T-helper 22 cell (primary cell): ENCODE measurements around the gene CPTP.

Experiments
- DNase-seq: peaks from one replicate; pipeline ENCODE4 v3.0.0-alpha.2; 2020; ENCODE audit warnings: low read depth

CPTP gene

GRCh38 chr1:1351511-1352427 lies 27.2 kb downstream of the CPTP start:
- no peak for DNase-seq

DNA sequence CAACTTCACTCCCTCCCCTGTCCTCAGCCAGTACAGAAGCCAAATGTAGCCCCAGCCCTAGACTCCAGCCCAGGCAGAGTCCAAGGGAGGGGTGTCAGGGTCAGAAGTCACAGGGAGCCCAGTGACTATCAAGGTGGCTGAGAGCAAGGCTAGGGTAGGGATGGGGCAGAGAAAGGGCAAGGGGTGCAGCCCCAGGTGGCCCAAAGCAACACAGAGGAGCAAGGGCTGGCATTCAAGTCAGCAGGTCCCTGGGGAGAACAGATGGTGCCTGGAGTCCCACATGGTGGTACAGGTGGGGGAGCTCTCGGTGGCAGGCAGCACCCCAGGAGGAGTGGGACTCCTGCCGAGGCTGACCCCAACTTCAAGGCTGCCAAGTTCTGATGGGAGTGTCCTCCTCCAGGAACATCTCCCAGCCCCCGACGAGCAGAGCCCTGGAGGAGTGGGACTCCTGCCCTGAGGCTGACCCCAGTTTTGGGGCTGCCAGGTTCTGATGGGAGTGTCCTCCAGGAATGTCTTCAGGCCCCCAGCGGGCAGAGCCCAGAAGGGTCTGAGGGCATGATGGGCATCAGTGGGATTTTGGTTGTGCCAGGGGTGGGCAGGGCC lies 28.3 kb downstream of the CPTP start:
- DNase-seq, result no peak

GRCh38 chr1:1353389-1354151 lies 29.0 kb downstream of the CPTP start:
- no peak for DNase-seq

DNA sequence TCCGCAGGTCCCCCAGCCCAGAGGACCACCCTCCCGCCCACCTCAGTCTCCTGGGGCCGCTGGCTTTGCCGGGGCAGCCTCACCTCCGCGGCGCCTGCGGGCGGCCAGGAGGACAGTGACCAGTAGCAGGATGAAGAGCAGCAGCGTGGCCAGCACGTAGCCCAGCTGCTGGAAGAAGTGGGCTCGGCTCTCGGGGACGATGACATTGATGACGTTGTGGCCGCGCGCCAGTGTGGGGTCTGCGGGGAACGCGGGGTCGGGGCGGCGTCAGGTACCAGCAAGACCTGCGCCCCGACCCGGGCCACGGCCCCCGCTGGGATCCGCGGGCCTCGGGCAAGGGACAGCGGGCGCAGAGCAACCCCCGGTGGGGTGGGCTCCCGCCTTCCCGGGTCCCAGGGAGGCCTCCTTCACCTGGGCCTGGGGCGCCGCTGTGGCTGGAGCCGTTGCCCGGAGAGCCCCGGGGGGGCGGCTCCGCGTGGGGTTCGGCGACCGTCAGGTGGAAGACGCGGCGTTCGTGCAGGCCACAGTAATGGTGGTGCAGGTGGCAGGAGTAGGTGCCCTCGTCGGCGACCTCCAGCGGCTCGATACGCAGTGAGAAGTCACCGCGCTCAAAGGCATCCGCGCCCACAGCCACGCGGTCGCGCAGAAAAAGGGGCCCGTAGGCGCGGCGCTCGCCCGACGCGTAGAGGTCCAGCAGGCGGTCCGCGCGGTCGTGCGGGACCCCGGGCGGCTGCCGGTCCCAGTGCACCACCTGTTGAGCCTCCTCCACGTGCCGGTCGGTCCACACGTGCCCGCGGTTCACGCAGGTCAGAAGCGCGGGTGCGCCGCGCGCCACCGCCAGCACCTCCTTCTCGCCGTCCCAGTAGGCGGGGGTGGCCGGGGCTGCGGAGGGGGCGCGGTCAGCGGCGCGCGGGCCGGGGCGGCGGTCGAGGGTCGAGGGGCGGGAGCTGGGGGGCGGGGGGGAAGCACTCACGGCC lies 30.0 kb downstream of the CPTP start:
- DNase-seq, result no peak

GRCh38 chr1:1355416-1355815 lies 30.8 kb downstream of the CPTP start:
- DNase-seq, result no peak

GRCh38 chr1:1356166-1356795 lies 31.7 kb downstream of the CPTP start:
- no peak for DNase-seq

DNA sequence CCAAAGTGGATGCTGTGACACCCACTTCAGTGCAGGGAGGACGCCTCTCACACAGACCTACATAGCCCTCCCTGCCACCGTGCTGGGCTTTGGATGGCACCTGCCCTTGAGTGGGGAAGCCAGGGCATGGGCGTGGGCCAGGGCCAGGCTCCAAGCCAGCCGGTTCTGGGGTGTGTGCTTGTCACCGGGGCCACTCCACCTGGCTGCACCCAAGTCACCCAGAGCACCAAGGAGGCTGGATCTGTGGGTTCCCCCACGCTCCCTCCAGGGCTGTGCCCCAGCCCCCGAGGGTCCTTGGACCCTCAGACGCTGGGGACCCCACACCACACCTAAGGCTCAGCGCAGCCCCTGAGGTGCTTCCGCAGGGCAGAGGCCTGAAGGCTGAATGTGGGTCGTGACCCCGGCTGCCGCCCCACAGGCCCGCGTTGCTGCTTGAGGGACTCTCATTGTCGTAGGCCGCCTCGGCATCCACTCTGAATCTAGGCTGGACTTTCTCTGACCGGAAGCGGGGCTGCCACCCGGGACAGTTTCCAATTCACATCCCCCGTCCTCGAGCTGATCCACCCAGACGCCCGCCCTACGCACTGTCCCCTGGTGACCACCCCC lies 32.3 kb downstream of the CPTP start:
- DNase-seq, result no peak

GRCh38 chr1:1357871-1358432 lies 33.4 kb downstream of the CPTP start:
- DNase-seq, result no peak

GRCh38 chr1:1358433-1359271 lies 34.0 kb downstream of the CPTP start, which contains the start of gene MXRA8:
Gene MXRA8 (minus strand): TSS chr1:1358555. CDS start chr1:1358504, 51 bp downstream.
- DNase-seq, result no peak

- no peak for DNase-seq
These were observed 34.7 kb downstream of the CPTP start for GRCh38 chr1:1359308-1359663.

- no peak for DNase-seq
These were observed 35.3 kb downstream of the CPTP start for GRCh38 chr1:1359664-1360468.

- no peak for DNase-seq
These were observed 36.0 kb downstream of the CPTP start for GRCh38 chr1:1360506-1361169.

DNA sequence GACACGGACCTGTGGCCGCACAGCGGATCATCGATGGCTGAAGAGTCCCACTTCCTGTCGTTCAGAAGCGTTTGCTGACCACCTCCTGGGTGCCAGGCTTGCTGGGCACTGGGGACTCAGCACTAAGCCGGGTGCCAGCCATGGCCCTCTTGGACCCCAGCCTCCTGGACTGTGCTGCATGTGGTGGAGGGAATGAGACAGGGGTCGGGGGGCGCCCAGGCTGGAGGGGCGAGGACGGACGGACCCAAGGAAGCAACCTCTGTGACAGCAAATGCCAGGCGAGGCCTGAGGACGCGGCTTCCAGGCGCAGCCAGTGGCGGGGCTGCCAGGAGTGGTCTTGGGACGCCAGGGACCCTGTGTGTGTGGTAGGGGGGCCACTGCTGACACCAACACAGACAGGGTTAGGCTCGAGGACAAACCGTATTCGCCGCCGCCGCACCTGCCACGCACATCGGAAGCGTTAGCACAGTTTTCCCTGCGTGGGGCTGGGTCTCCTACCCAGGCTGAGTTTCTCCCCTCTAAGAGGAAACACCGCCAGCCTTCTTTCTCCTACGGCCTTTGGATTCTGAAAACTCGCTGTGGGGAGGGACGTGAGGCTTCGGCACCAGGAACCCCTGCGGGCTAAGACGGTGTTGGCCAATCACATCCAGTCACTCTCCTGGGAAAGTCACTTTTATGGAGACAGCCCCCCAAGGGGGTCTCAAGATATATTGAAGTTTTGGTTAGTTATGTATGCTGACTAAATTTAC lies 36.8 kb downstream of the CPTP start:
- DNase-seq, result no peak

GRCh38 chr1:1361982-1362423 lies 37.4 kb downstream of the CPTP start:
- DNase-seq, result no peak

GRCh38 chr1:1364266-1364665 lies 39.7 kb downstream of the CPTP start:
- no peak for DNase-seq

- DNase-seq, result no peak
These were observed 41.5 kb downstream of the CPTP start for GRCh38 chr1:1365875-1366698.
